HepG2 (cell line): ENCODE measurements around the gene LRP1B. TPM values are rescaled to one million over a fixed set of nuclear protein-coding genes. Genes with fewer than 3 reads are reported as not detected.
A peak's percentile ranks its signal among the peaks of the same experiment; 100 is the strongest.

ENCODE experiments used
- ATAC-seq: fragments of 200-7000 bp; cut with Tn5 transposase; 3 replicates; pipeline ENCODE4 v1.9.1; 2020; ENCODE audit warnings: mild to moderate bottlenecking, moderate library complexity
- Bru-seq: library from RNA; stranded (reverse); fragments of 400-500 nt; gene quantifications from one replicate; lab custom pipeline; 2021; lab: Mats Ljungman, UMichigan
- BruChase-seq, 2 experiments: library from RNA; stranded (reverse); fragments of 400-500 nt; gene quantifications; one replicate each; lab custom pipeline; 2021; lab: Mats Ljungman, UMichigan
- BruUV-seq: library from RNA; stranded (reverse); fragments of 400-500 nt; replicated peaks from 2 replicates; lab custom pipeline; 2021; lab: Mats Ljungman, UMichigan
- CTCF ChIA-PET: fragments of 300-600 bp; formaldehyde crosslinking; extraction: SDS; loops from one replicate; lab custom pipeline; 2021; ENCODE audit warnings: low total read pairs, inconsistent platforms, low intra/inter-chr PET ratio; lab: Yijun Ruan, JAX
- POLR2A ChIA-PET: fragments of 350-600 bp; sonication (Branson Sonifier 250); formaldehyde crosslinking; loops from one replicate; lab custom pipeline; 2020; ENCODE audit warnings: antibody characterized with exemption, inconsistent platforms; lab: Yijun Ruan, JAX
- DNase-seq: peaks from one replicate; pipeline ENCODE4 v3.0.0-alpha.2; 2015; ENCODE audit warnings: low spot score
- FAIRE-seq: peaks from 3 replicates; lab custom pipeline; 2011; peaks lifted over from hg19 to GRCh38; lab: Jason Lieb, UNC
- H2AFZ ChIP-seq: one replicate; pipeline ENCODE4 v1.6.1; 2011; ENCODE audit warnings: low read length, inconsistent platforms
- H3K27ac ChIP-seq: fragments of 300-600 bp; 3 replicates; pipeline ENCODE4 v1.8.0; 2011; ENCODE audit warnings: mixed run types, mild to moderate bottlenecking, mixed read lengths, low read length, inconsistent platforms; ENCODE audit not compliant: insufficient read depth; ENCODE audit errors: extremely low read length
- H3K27me3 ChIP-seq, 2 experiments: fragments of 200-600 bp in 1 of 2; 2 replicates in 1 of 2; 3 replicates in 1 of 2; pipeline versions ENCODE4 v1.6.0 to v1.8.0; 2011; ENCODE audit warnings: low read length in 2 of 2, mild to moderate bottlenecking in 2 of 2, moderate library complexity in 2 of 2, inconsistent platforms in 1 of 2; ENCODE audit not compliant: insufficient read depth in 2 of 2, control insufficient read depth in 1 of 2
- H3K36me3 ChIP-seq, 2 experiments: fragments of 200-600 bp in 1 of 2; replicated peaks in 1 of 2; 2 replicates in 1 of 2; 3 replicates in 1 of 2; pipeline versions ENCODE4 v1.5.1 to v1.8.0; 2011; ENCODE audit warnings: low read length in 2 of 2, inconsistent platforms in 1 of 2; ENCODE audit not compliant: insufficient read depth in 2 of 2, control insufficient read depth in 1 of 2
- H3K4me1 ChIP-seq: 2 replicates; pipeline ENCODE4 v1.5.1; 2012; ENCODE audit warnings: low read length, inconsistent platforms; ENCODE audit not compliant: insufficient read depth
- H3K4me2 ChIP-seq: 2 replicates; pipeline ENCODE4 v1.6.0; 2011; ENCODE audit warnings: low read depth, low read length, inconsistent platforms
- H3K4me3 ChIP-seq, 3 experiments: fragments of 200-600 bp in 1 of 3; sonication (generic), shearing (Covaris generic) in 1 of 3; replicated peaks in 1 of 3; 2 replicates each; pipeline ENCODE4 v1.5.1; 2011 to 2016; ENCODE audit warnings: low read length in 3 of 3, inconsistent platforms in 2 of 3, low read depth in 2 of 3, mild to moderate bottlenecking in 2 of 3, control low read depth in 1 of 3, mixed read lengths in 1 of 3; ENCODE audit not compliant: insufficient read depth in 1 of 3
- H3K79me2 ChIP-seq: one replicate; pipeline ENCODE4 v1.6.1; 2011; ENCODE audit warnings: low read length, inconsistent platforms; ENCODE audit not compliant: insufficient read depth
- H3K9ac ChIP-seq: 2 replicates; pipeline ENCODE4 v1.6.0; 2011; ENCODE audit warnings: mild to moderate bottlenecking, low read depth, low read length, inconsistent platforms; ENCODE audit not compliant: insufficient read depth
- H3K9me3 ChIP-seq: 2 replicates; pipeline ENCODE4 v1.5.1; 2012; ENCODE audit warnings: mild to moderate bottlenecking, low read length
- H4K20me1 ChIP-seq: 2 replicates; pipeline ENCODE4 v1.6.0; 2011; ENCODE audit warnings: inconsistent platforms, mild to moderate bottlenecking, low read length, moderate library complexity; ENCODE audit not compliant: insufficient read depth
- EHMT2 ChIP-seq: fragments of 200-600 bp; sonication (generic); IDR thresholded peaks from 2 replicates; pipeline ENCODE4 v1.7.0; 2017; ENCODE audit warnings: antibody characterized with exemption, low read depth, low read length, borderline replicate concordance
- GATAD1 ChIP-seq: IDR thresholded peaks from 2 replicates; pipeline ENCODE4 v1.6.1; 2016; ENCODE audit warnings: missing genetic modification reagents, missing compliant biosample characterization
- HMG20B ChIP-seq: conservative IDR thresholded peaks from 2 replicates; pipeline ENCODE4 v1.6.1; 2016; ENCODE audit warnings: missing genetic modification reagents, missing compliant biosample characterization
- HOXA5 ChIP-seq: sonication (generic); formaldehyde crosslinking; IDR thresholded peaks from 2 replicates; pipeline ENCODE4 v1.4.0; 2020; ENCODE audit warnings: missing genetic modification reagents
- MAFK ChIP-seq, 2 experiments: IDR thresholded peaks in 1 of 2; conservative IDR thresholded peaks in 1 of 2; 2 replicates each; pipeline ENCODE4 v1.6.1; 2011; ENCODE audit warnings: improper control_type of control experiment in 2 of 2, low read length in 2 of 2
- NCOA5 ChIP-seq: sonication (generic); formaldehyde crosslinking; IDR thresholded peaks from 2 replicates; pipeline ENCODE4 v1.4.0; 2020; ENCODE audit warnings: missing genetic modification reagents
- NFATC3 ChIP-seq: sonication (generic); formaldehyde crosslinking; IDR thresholded peaks from 2 replicates; pipeline ENCODE4 v1.5.1; 2020; ENCODE audit warnings: mild to moderate bottlenecking, missing genetic modification reagents
- RFXANK ChIP-seq: IDR thresholded peaks from 2 replicates; pipeline ENCODE4 v1.6.1; 2016
- TCF7 ChIP-seq: sonication (generic); IDR thresholded peaks from 2 replicates; pipeline ENCODE4 v1.6.1; 2016; ENCODE audit warnings: antibody characterized with exemption, low read depth
- ZNF234 ChIP-seq: sonication (generic); formaldehyde crosslinking; conservative IDR thresholded peaks from 2 replicates; pipeline ENCODE4 v1.5.1; 2020; ENCODE audit warnings: mild to moderate bottlenecking, missing genetic modification reagents
- WGBS: methylation state at CpG from one replicate; pipeline ENCODE4 v1.1.6; 2017; ENCODE audit warnings: low lambda C conversion rate; 5-methylcytosine and 5-hydroxymethylcytosine counted together
- in situ Hi-C: cut with HindIII; loops from 2 replicates; pipeline ENCODE4 v1.10.0; 2017; ENCODE audit warnings: low pct_unique_long_range_greater_than_20kb; ENCODE audit not compliant: extremely low pct_ligation_motif_present
- intact Hi-C: fragments of 100-400 bp; cut with micrococcal nuclease; formaldehyde crosslinking; loops from one replicate; pipeline ENCODE4 v1.10.0; 2022; ENCODE audit not compliant: unreplicated experiment
- long read RNA-seq, 2 experiments: library from RNA in 1 of 2; library from polyadenylated mRNA in 1 of 2; stranded (forward) in 1 of 2; unstranded in 1 of 2; transcript quantifications; one replicate each; pipeline ENCODE4 v2.0.0, GENCODE V29; 2019 to 2022
- polyA minus RNA-seq, 3 experiments: library from RNA; depleted of rRNA, polyadenylated mRNA; stranded (reverse); fragments of >200 nt; gene quantifications; 2 replicates each; pipeline ENCODE4 v1.2.3, GENCODE V29; 2011; ENCODE audit warnings: low replicate concordance in 1 of 3
- polyA plus RNA-seq, 8 experiments: library from polyadenylated mRNA; depleted of rRNA in 3 of 8; stranded (reverse) in 7 of 8; unstranded in 1 of 8; fragments of >200 nt; fragmentation: Illumina TruSeq in 4 of 8; extraction: Trizol in 4 of 8; gene quantifications; 2 replicates each; pipeline versions ENCODE4 v1.2.1 to v1.2.3, GENCODE V29; 2011 to 2016; ENCODE audit warnings: low read depth in 4 of 8, missing spikeins in 1 of 8, mixed read lengths in 1 of 8; ENCODE audit not compliant: insufficient read depth in 1 of 8
- total RNA-seq, 5 experiments: library from RNA; depleted of rRNA; stranded (reverse); fragments of >200 nt; fragmentation: Illumina TruSeq; extraction: Trizol; gene quantifications; 2 replicates each; pipeline ENCODE4 v1.2.3, GENCODE V29; 2016; ENCODE audit warnings: low read depth in 1 of 5
- TF ChIP-seq, protein P1 (sequence below): sonication (generic); formaldehyde crosslinking; IDR thresholded peaks from 2 replicates; pipeline ENCODE4 v1.5.1; 2020; ENCODE audit warnings: mild to moderate bottlenecking, missing genetic modification reagents, borderline replicate concordance
- TF ChIP-seq, protein P2 (sequence below): sonication (generic); formaldehyde crosslinking; IDR thresholded peaks from 2 replicates; pipeline ENCODE4 v1.8.0; 2023; ENCODE audit warnings: mild to moderate bottlenecking, missing genetic modification reagents
- TF ChIP-seq, protein P3 (sequence below): sonication (generic); formaldehyde crosslinking; IDR thresholded peaks from 2 replicates; pipeline ENCODE4 v1.5.1; 2020; ENCODE audit warnings: missing genetic modification reagents, mild to moderate bottlenecking, borderline replicate concordance

The LRP1B gene
- total RNA-seq (2016; rRNA removed; fragmentation: Illumina TruSeq; extraction: Trizol) (0.04 TPM in 1 of 2 replicates, not detected in the other), polyA plus RNA-seq (2011; rRNA removed) (not detected in 2 replicates), polyA minus RNA-seq (2011; rRNA and poly(A)+ RNA removed; ENCODE audit: low replicate concordance) (16.6 TPM in 1 of 2 replicates, not detected in the other), Bru-seq, nascent RNA (percentile 5 among the genes with signal in this experiment), BruChase-seq, experiment 1, labeled RNA remaining after a 6-hour chase (percentile 4 among the genes with signal in this experiment), BruChase-seq, experiment 2, labeled RNA remaining after a 2-hour chase (percentile 8 among the genes with signal in this experiment)
- total RNA-seq (2016; cell fraction: cytosol; rRNA removed; fragmentation: Illumina TruSeq; extraction: Trizol; ENCODE audit: low read depth) = not detected in 2 replicates
- 0.02 TPM in 1 of 2 replicates, not detected in the other for total RNA-seq (2016; cell fraction: insoluble cytoplasmic fraction; rRNA removed; fragmentation: Illumina TruSeq; extraction: Trizol)
- total RNA-seq (2016; cell fraction: membrane; rRNA removed; fragmentation: Illumina TruSeq; extraction: Trizol) = not detected in 2 replicates
- 0.34 TPM in 2 replicates for total RNA-seq (2016; cell fraction: nucleus; rRNA removed; fragmentation: Illumina TruSeq; extraction: Trizol)
- 0.01 TPM in 1 of 2 replicates, not detected in the other for polyA plus RNA-seq (2011; cell fraction: cytosol; rRNA removed)
- 0.02 TPM in 1 of 2 replicates, not detected in the other for polyA plus RNA-seq (2011; cell fraction: nucleus; rRNA removed)
- polyA plus RNA-seq (2012) = not detected in 2 replicates
- polyA plus RNA-seq (2016; cell fraction: cytosol; fragmentation: Illumina TruSeq; extraction: Trizol; ENCODE audit: low read depth) = not detected in 2 replicates
- not detected in 2 replicates for polyA plus RNA-seq (2016; cell fraction: insoluble cytoplasmic fraction; fragmentation: Illumina TruSeq; extraction: Trizol; ENCODE audit: low read depth)
- not detected in 2 replicates for polyA plus RNA-seq (2016; cell fraction: membrane; fragmentation: Illumina TruSeq; extraction: Trizol; ENCODE audit: low read depth)
- polyA plus RNA-seq (2016; cell fraction: nucleus; fragmentation: Illumina TruSeq; extraction: Trizol; ENCODE audit: insufficient read depth, low read depth) = 0.05 TPM in 1 of 2 replicates, not detected in the other
- polyA minus RNA-seq (2011; cell fraction: cytosol; rRNA and poly(A)+ RNA removed) = 0.30 TPM in 1 of 2 replicates, not detected in the other
- polyA minus RNA-seq (2011; cell fraction: nucleus; rRNA and poly(A)+ RNA removed) = under 0.01 TPM in 2 replicates
- long read RNA-seq, experiment 1 = 0 reads
- long read RNA-seq, experiment 2 = 0 reads

DNA sequence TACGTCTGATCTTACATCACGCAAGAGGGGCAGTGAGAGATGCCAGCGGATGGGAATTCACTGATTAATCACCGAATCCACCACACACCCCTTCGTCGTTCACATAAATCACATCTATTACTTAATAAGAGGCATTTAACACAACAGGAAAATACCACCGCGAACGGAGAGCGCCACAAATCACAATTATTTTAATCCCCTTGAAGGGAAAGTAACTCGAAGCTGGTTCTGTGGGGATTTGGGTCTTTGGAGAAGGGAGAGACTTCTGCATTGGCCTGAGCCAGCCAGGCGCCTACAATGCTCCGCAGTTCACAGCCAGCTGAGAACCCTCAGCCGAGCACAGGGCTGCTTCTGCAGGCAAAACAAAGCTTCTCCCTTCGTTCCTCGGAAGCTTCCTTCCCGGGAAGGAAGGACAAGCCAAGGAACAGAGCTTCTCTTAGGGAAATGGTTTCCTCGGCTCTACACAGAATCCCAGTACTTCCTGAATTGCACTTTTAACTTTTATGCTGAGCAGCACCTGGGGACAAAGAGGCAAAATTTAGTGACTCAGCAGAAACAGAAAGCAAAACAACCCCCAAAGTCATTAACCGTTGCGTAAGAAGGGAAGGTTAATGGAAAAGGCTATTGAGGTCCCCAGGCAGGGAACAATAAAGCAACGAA lies at the start of gene LRP1B:
Gene LRP1B (minus strand): TSS at position 7 of the 660 bp plus-strand sequence. CDS start 287 bp downstream, outside the sequence.
- Histone ChIP-seq H3K4me2 (peak within 1 kb of the TSS; percentile 99), H3K4me1 (peaks cover 19% of the 10 kb centered on the region), H3K27ac (no peak within 1 kb of the TSS), H3K79me2 (no peaks in the 10 kb centered on the region), H3K36me3 (no peaks in the 10 kb centered on the region), H3K27me3 (peaks cover 4 to 27% of the 10 kb centered on the region in 2 experiments; a peak in 4 of 5 replicates), H4K20me1 (no peaks in the 10 kb centered on the region), H3K4me3 (peak within 1 kb of the TSS; percentile 50 to 69 (median 52)), H3K9me3 (no peaks in the 10 kb centered on the region), H2AFZ (peak within 1 kb of the TSS; percentile 94), H3K9ac (peak within 1 kb of the TSS; percentile 18; the same call in 1 of the 2 replicates)
- FAIRE-seq (no peak), ATAC-seq (peak; percentile 84), DNase-seq (peak; percentile 37)
- intact Hi-C loops (no loop called here), in situ Hi-C loops (no loop called here)
- ChIA-PET CTCF (no interaction called here), POLR2A (no interaction called here)
- 15% methylated on average over 21 of the region's 21 CpGs for WGBS
- BruUV-seq = no TSS peak
- no peak for TF ChIP-seq GATAD1
- TF ChIP-seq, protein P1, sequence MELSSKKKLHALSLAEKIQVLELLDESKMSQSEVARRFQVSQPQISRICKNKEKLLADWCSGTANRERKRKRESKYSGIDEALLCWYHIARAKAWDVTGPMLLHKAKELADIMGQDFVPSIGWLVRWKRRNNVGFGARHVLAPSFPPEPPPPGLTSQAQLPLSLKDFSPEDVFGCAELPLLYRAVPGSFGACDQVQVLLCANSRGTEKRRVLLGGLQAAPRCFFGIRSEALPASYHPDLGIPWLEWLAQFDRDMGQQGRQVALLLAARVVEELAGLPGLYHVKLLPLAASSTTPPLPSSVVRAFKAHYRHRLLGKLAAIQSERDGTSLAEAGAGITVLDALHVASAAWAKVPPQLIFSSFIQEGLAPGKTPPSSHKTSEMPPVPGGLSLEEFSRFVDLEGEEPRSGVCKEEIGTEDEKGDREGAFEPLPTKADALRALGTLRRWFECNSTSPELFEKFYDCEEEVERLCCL (CRISPR knock-in tag) = no peak
- TF ChIP-seq, protein P2, sequence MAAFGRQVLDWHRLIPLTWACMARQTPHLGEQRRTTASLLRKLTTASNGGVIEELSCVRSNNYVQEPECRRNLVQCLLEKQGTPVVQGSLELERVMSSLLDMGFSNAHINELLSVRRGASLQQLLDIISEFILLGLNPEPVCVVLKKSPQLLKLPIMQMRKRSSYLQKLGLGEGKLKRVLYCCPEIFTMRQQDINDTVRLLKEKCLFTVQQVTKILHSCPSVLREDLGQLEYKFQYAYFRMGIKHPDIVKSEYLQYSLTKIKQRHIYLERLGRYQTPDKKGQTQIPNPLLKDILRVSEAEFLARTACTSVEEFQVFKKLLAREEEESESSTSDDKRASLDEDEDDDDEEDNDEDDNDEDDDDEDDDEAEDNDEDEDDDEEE (CRISPR knock-in tag) = no peak
- peak; percentile 98 to 99 for TF ChIP-seq MAFK (conservative IDR thresholded peaks at IDR 0.05 in 1 of 2, IDR thresholded peaks at IDR 0.05 in 1 of 2; ENCODE audit: low read length in 2 of 2)
- no peak for TF ChIP-seq NCOA5 (CRISPR knock-in tag)
- no peak for TF ChIP-seq HMG20B (CRISPR knock-in tag)
- no peak for TF ChIP-seq TCF7
- TF ChIP-seq, protein P3, sequence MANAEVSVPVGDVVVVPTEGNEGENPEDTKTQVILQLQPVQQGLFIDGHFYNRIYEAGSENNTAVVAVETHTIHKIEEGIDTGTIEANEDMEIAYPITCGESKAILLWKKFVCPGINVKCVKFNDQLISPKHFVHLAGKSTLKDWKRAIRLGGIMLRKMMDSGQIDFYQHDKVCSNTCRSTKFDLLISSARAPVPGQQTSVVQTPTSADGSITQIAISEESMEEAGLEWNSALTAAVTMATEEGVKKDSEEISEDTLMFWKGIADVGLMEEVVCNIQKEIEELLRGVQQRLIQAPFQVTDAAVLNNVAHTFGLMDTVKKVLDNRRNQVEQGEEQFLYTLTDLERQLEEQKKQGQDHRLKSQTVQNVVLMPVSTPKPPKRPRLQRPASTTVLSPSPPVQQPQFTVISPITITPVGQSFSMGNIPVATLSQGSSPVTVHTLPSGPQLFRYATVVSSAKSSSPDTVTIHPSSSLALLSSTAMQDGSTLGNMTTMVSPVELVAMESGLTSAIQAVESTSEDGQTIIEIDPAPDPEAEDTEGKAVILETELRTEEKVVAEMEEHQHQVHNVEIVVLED (CRISPR knock-in tag) = no peak
- TF ChIP-seq HOXA5 (CRISPR knock-in tag) = no peak
- TF ChIP-seq EHMT2 = 0 out of 2 replicates have a peak, but pooled peaks have one; percentile 62
- no peak for TF ChIP-seq ZNF234 (CRISPR knock-in tag)
- TF ChIP-seq RFXANK (CRISPR knock-in tag) = no peak
- no peak for TF ChIP-seq NFATC3 (CRISPR knock-in tag)
